H1 (cell line): ENCODE data around the gene IL36G. TPM values are rescaled to one million over a fixed set of nuclear protein-coding genes. Genes with fewer than 3 reads are reported as not detected.

Source experiments
- CTCF ChIA-PET: fragments of 300-600 bp; sonication (Branson Sonifier 250); formaldehyde crosslinking; loops from one replicate; lab custom pipeline; 2021; ENCODE audit not compliant: partially characterized antibody; lab: Charles Lee
- POLR2A ChIA-PET: fragments of 300-600 bp; sonication (Branson Sonifier 250); formaldehyde crosslinking; loops from one replicate; lab custom pipeline; 2021; ENCODE audit warnings: inconsistent platforms; ENCODE audit not compliant: partially characterized antibody; lab: Charles Lee
- DNase-seq, 2 experiments: peaks; one replicate each; pipeline versions ENCODE4 v3.0.0 to v3.0.0-alpha.2; 2010 to 2022; ENCODE audit warnings: low spot score in 2 of 2, low read depth in 1 of 2, mixed read lengths in 1 of 2
- FAIRE-seq: peaks from 2 replicates; lab custom pipeline; 2011; peaks lifted over from hg19 to GRCh38; lab: Jason Lieb, UNC
- H2AFZ ChIP-seq: 2 replicates; pipeline ENCODE4 v1.8.1; 2012; ENCODE audit warnings: low read length, inconsistent platforms
- H2AK5ac ChIP-seq: 2 replicates; pipeline ENCODE4 v1.6.1; 2013; ENCODE audit warnings: low read depth, low read length
- H2BK120ac ChIP-seq: replicated peaks from 2 replicates; pipeline ENCODE3; 2013; ENCODE audit warnings: low read depth, low read length, inconsistent platforms
- H2BK12ac ChIP-seq: 2 replicates; pipeline ENCODE4 v1.6.1; 2013; ENCODE audit warnings: low read depth, low read length
- H2BK15ac ChIP-seq: 2 replicates; pipeline ENCODE4 v1.6.1; 2013; ENCODE audit warnings: low read length
- H2BK20ac ChIP-seq: 2 replicates; pipeline ENCODE4 v1.6.1; 2013; ENCODE audit warnings: low read length
- H2BK5ac ChIP-seq: 2 replicates; pipeline ENCODE4 v1.6.1; 2013; ENCODE audit warnings: low read depth, low read length
- H3K14ac ChIP-seq: 2 replicates; pipeline ENCODE4 v1.6.1; 2013; ENCODE audit warnings: inconsistent platforms; ENCODE audit not compliant: insufficient read length
- H3K18ac ChIP-seq: 2 replicates; pipeline ENCODE4 v1.6.1; 2013; ENCODE audit warnings: low read length; ENCODE audit errors: extremely low read depth
- H3K23ac ChIP-seq: 2 replicates; pipeline ENCODE4 v1.6.1; 2013; ENCODE audit warnings: inconsistent platforms; ENCODE audit not compliant: insufficient read length
- H3K23me2 ChIP-seq: 2 replicates; pipeline ENCODE4 v1.6.1; 2013; ENCODE audit warnings: low read depth, low read length
- H3K27ac ChIP-seq: 2 replicates; pipeline ENCODE4 v1.6.1; 2011; ENCODE audit warnings: low read depth, low read length, inconsistent platforms
- H3K27me3 ChIP-seq, 4 experiments: replicated peaks in 1 of 4; 1 replicate in 1 of 4; 2 replicates in 3 of 4; pipeline versions ENCODE4 v1.6.1 to v1.8.1; 2011 to 2013; ENCODE audit warnings: low read length in 3 of 4, mild to moderate bottlenecking in 3 of 4, inconsistent platforms in 2 of 4, mixed read lengths in 2 of 4, moderate library complexity in 1 of 4; ENCODE audit not compliant: control insufficient read depth in 3 of 4, insufficient read depth in 3 of 4; ENCODE audit errors: extremely low read depth in 1 of 4
- H3K36me3 ChIP-seq, 4 experiments: 2 replicates each; pipeline versions ENCODE4 v1.6.1 to v1.8.1; 2011 to 2013; ENCODE audit warnings: mild to moderate bottlenecking in 4 of 4, low read length in 3 of 4, moderate library complexity in 2 of 4, control low read depth in 1 of 4, inconsistent platforms in 1 of 4; ENCODE audit not compliant: insufficient read depth in 4 of 4, control insufficient read depth in 2 of 4
- H3K4ac ChIP-seq: replicated peaks from 2 replicates; pipeline ENCODE3; 2013; ENCODE audit warnings: low read length, low read depth, mixed read lengths, inconsistent platforms; ENCODE audit not compliant: insufficient read length
- H3K4me1 ChIP-seq, 4 experiments: replicated peaks in 1 of 4; 1 replicate in 1 of 4; 2 replicates in 3 of 4; pipeline versions ENCODE4 v1.6.1 to v1.8.1; 2011 to 2013; ENCODE audit warnings: low read length in 3 of 4, inconsistent platforms in 2 of 4, mixed read lengths in 1 of 4; ENCODE audit not compliant: insufficient read depth in 4 of 4, control insufficient read depth in 3 of 4
- H3K4me2 ChIP-seq, 2 experiments: 2 replicates each; pipeline versions ENCODE4 v1.6.1 to v1.8.1; 2011 to 2013; ENCODE audit warnings: low read depth in 2 of 2, low read length in 2 of 2, control low read depth in 1 of 2, inconsistent platforms in 1 of 2, mild to moderate bottlenecking in 1 of 2; ENCODE audit not compliant: insufficient read depth in 1 of 2
- H3K4me3 ChIP-seq, 4 experiments: fragments of 200-600, 300-600 bp in 1 of 4; sonication (generic), shearing (Covaris generic), sonication (Bioruptor Twin) in 1 of 4; 2 replicates each; pipeline versions ENCODE4 v1.5.1 to v1.8.1; 2011 to 2016; ENCODE audit warnings: low read length in 4 of 4, low read depth in 3 of 4, control low read depth in 2 of 4, inconsistent platforms in 2 of 4, mild to moderate bottlenecking in 2 of 4, mixed read lengths in 1 of 4, moderate library complexity in 1 of 4; ENCODE audit not compliant: insufficient read depth in 2 of 4; ENCODE audit errors: extremely low read depth in 1 of 4
- H3K56ac ChIP-seq: replicated peaks from 2 replicates; pipeline ENCODE3; 2013; ENCODE audit warnings: low read depth, mild to moderate bottlenecking, mixed read lengths, low read length, inconsistent platforms; ENCODE audit not compliant: insufficient read length
- H3K79me1 ChIP-seq: 2 replicates; pipeline ENCODE4 v1.6.1; 2013; ENCODE audit warnings: low read depth, low read length, control low read depth
- H3K79me2 ChIP-seq, 2 experiments: 2 replicates each; pipeline versions ENCODE4 v1.6.1 to v1.8.1; 2012 to 2013; ENCODE audit warnings: low read length in 2 of 2, mild to moderate bottlenecking in 2 of 2, inconsistent platforms in 1 of 2; ENCODE audit not compliant: insufficient read depth in 2 of 2, control insufficient read depth in 1 of 2
- H3K9ac ChIP-seq, 4 experiments: replicated peaks in 1 of 4; 1 replicate in 1 of 4; 2 replicates in 3 of 4; pipeline versions ENCODE4 v1.6.1 to v1.8.1; 2011 to 2013; ENCODE audit warnings: low read depth in 3 of 4, low read length in 3 of 4, control low read depth in 2 of 4, mild to moderate bottlenecking in 2 of 4, moderate library complexity in 2 of 4, inconsistent platforms in 1 of 4; ENCODE audit errors: extremely low read depth in 1 of 4
- H3K9me3 ChIP-seq, 2 experiments: 2 replicates each; pipeline versions ENCODE4 v1.6.1 to v1.8.1; 2012 to 2013; ENCODE audit warnings: mild to moderate bottlenecking in 2 of 2, moderate library complexity in 2 of 2, control low read depth in 1 of 2, inconsistent platforms in 1 of 2, low read depth in 1 of 2, low read length in 1 of 2, mixed read lengths in 1 of 2; ENCODE audit not compliant: insufficient read depth in 2 of 2
- H4K20me1 ChIP-seq, 2 experiments: replicated peaks in 1 of 2; 2 replicates each; pipeline versions ENCODE3 to v1.8.1; 2011 to 2013; ENCODE audit warnings: inconsistent platforms in 2 of 2, low read length in 2 of 2, mild to moderate bottlenecking in 1 of 2; ENCODE audit not compliant: insufficient read depth in 2 of 2, control insufficient read depth in 1 of 2
- H4K5ac ChIP-seq: 2 replicates; pipeline ENCODE4 v1.6.1; 2013; ENCODE audit warnings: low read length, low read depth, mixed read lengths, inconsistent platforms; ENCODE audit not compliant: insufficient read length
- H4K8ac ChIP-seq: 2 replicates; pipeline ENCODE4 v1.8.0; 2013; ENCODE audit warnings: mild to moderate bottlenecking, moderate library complexity, low read length, inconsistent platforms; ENCODE audit not compliant: insufficient read depth; ENCODE audit errors: extremely low read depth
- H4K91ac ChIP-seq: replicated peaks from 2 replicates; pipeline ENCODE3; 2013; ENCODE audit warnings: low read length, mixed read lengths, inconsistent platforms; ENCODE audit not compliant: insufficient read length
- ASH2L ChIP-seq: fragments of 200-600, 300-600 bp; sonication (generic); IDR thresholded peaks from one replicate; pipeline ENCODE4 v1.7.1; 2017; ENCODE audit warnings: low read length
- E2F6 ChIP-seq: IDR thresholded peaks from 2 replicates; pipeline ENCODE4 v1.6.1; 2012; ENCODE audit warnings: inconsistent platforms
- EP300 ChIP-seq, 2 experiments: IDR thresholded peaks; 1 replicate in 1 of 2; 2 replicates in 1 of 2; pipeline ENCODE4 v1.6.1; 2011 to 2012; ENCODE audit warnings: low read depth in 2 of 2, low read length in 2 of 2, mild to moderate bottlenecking in 2 of 2, borderline replicate concordance in 1 of 2, inconsistent platforms in 1 of 2, moderate library complexity in 1 of 2
- HDAC2 ChIP-seq, 2 experiments: fragments of 300-600 bp in 1 of 2; sonication (generic) in 1 of 2; IDR thresholded peaks; 2 replicates each; pipeline ENCODE4 v1.6.1; 2011 to 2012; ENCODE audit warnings: low read depth in 2 of 2, low read length in 2 of 2, mild to moderate bottlenecking in 2 of 2, moderate library complexity in 2 of 2, borderline replicate concordance in 1 of 2, inconsistent platforms in 1 of 2
- KDM1A ChIP-seq: fragments of 200-600, 300-600 bp; sonication (generic); IDR thresholded peaks from 2 replicates; pipeline ENCODE4 v1.7.1; 2016; ENCODE audit warnings: mild to moderate bottlenecking, low read length, borderline replicate concordance
- KDM4A ChIP-seq: IDR thresholded peaks from one replicate; pipeline ENCODE4 v1.7.1; 2012; ENCODE audit warnings: low read depth, mild to moderate bottlenecking, moderate library complexity, low read length, inconsistent platforms; ENCODE audit not compliant: severe bottlenecking
- POLR2AphosphoS5 ChIP-seq: IDR thresholded peaks from 2 replicates; pipeline ENCODE4 v1.6.1; 2011; ENCODE audit warnings: low read depth, low read length
- RXRA ChIP-seq: IDR thresholded peaks from 2 replicates; pipeline ENCODE4 v1.6.1; 2011; ENCODE audit warnings: low read depth, mild to moderate bottlenecking, low read length, moderate library complexity; ENCODE audit not compliant: insufficient read depth
- SAP30 ChIP-seq: fragments of 300-600 bp; sonication (generic); IDR thresholded peaks from 2 replicates; pipeline ENCODE4 v1.7.1; 2012; ENCODE audit warnings: low read length, moderate library complexity, mild to moderate bottlenecking, inconsistent platforms; ENCODE audit not compliant: insufficient read depth, insufficient replicate concordance
- SIRT6 ChIP-seq: IDR thresholded peaks from one replicate; pipeline ENCODE4 v1.7.1; 2012; ENCODE audit warnings: low read length, inconsistent platforms
- SP4 ChIP-seq: IDR thresholded peaks from 2 replicates; pipeline ENCODE4 v1.6.1; 2012; ENCODE audit warnings: low read length, inconsistent platforms
- TAF7 ChIP-seq: optimal IDR thresholded peaks from 2 replicates; pipeline ENCODE3; 2011; ENCODE audit warnings: low read depth, mild to moderate bottlenecking, inconsistent platforms, low read length, moderate library complexity, borderline replicate concordance
- WGBS, 2 experiments: shearing (Covaris generic) in 1 of 2; methylation state at CpG; one replicate each; pipeline versions ENCODE4 v1.1.6 to v1.1.7; 2013 to 2015; ENCODE audit warnings: low lambda C conversion rate in 2 of 2, mixed read lengths in 2 of 2, inconsistent platforms in 1 of 2, low coverage in 1 of 2, missing lambda C conversion rate in 1 of 2; ENCODE audit not compliant: insufficient replicate concordance in 2 of 2, insufficient coverage in 1 of 2, insufficient read length in 1 of 2; ENCODE audit errors: extremely low coverage in 1 of 2, missing lambda C conversion rate in 1 of 2; 5-methylcytosine and 5-hydroxymethylcytosine counted together
- polyA plus RNA-seq, 7 experiments: library from polyadenylated mRNA; depleted of rRNA in 3 of 7; stranded (reverse) in 5 of 7; unstranded in 2 of 7; fragments of >200 nt in 5 of 7; fragments of 200-250 nt in 2 of 7; gene quantifications; 1 replicate in 5 of 7; 2 replicates in 1 of 7; 4 replicates in 1 of 7; pipeline versions ENCODE4 v1.2.1 to v1.2.3, GENCODE V29; 2011 to 2013; ENCODE audit warnings: missing spikeins in 2 of 7, mixed read lengths in 2 of 7
- total RNA-seq: library from RNA; stranded (reverse); fragmentation: NEBNext Ultra II Directional; extraction: Animal tissue kit (Norgen Biotek cat#: 25700); gene quantifications from 2 replicates; pipeline ENCODE4 v1.2.1, GENCODE V29; 2021

Gene IL36G
- total and polyA plus RNA-seq, 2 of the 8 experiments (the other 6 are each of a cell fraction or from before 2014, with no cell fraction given), result 0.39 TPM; not detected in 1

DNA sequence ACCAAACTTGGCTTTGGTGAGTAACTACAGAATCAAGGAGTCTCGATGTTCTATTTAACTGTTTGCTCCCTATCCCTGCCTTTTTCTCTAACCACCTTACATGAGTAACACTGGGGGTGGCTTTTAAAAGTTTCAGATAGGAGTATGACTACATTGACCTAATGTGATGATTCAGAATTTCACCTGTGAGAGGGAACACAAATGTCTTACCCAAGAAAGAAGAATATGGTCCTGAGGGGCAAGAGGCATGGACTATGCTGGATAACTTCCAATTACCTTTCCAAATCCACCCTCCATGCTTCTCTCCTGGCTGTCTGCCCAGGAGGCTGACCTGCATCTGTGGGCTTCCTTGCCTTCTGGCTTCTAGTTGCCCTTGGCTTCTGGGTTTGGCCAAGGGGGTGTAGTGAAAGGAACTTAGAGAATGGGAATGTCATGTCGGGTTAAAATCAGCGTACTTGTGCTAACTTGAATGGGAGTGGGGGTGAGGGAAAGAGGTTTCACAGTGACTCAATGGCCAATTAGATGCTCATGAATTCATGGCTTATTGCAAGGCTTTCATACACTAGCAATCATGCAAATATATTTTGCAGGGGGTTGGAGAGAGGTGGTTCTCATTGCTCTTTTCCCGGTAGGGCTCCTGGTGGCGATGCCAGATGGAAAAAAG, 5.3 kb upstream of the IL36G start:
- Histone ChIP-seq H4K20me1 (no peaks in the 10 kb centered on the region), H3K4me1 (no peaks in the 10 kb centered on the region), H3K4me3 (no peak overlapping the region), H3K79me2 (no peaks in the 10 kb centered on the region), H3K14ac (no peak overlapping the region), H3K36me3 (no peaks in the 10 kb centered on the region), H3K9ac (no peak overlapping the region), H4K5ac (no peak overlapping the region), H2AK5ac (no peak overlapping the region), H3K4ac (no peak overlapping the region), H3K18ac (no peak overlapping the region), H3K23ac (no peak overlapping the region), H2BK5ac (no peak overlapping the region), H3K79me1 (no peaks in the 10 kb centered on the region), H3K56ac (no peak overlapping the region), H2BK20ac (no peak overlapping the region), H4K91ac (no peak overlapping the region), H3K27ac (no peak overlapping the region), H2BK12ac (no peak overlapping the region), H4K8ac (no peak overlapping the region), H2BK120ac (no peak overlapping the region), H3K23me2 (no peaks in the 10 kb centered on the region), H2AFZ (no peak overlapping the region), H3K9me3 (no peaks in the 10 kb centered on the region), H3K27me3 (no peaks in the 10 kb centered on the region), H3K4me2 (no peak overlapping the region), H2BK15ac (no peak overlapping the region)
- WGBS, 2 experiments, result 94% methylated on average over 5 of the region's 5 CpGs; no CpG with 5 or more reads in 1 of the 2 experiments
- CTCF ChIA-PET, result interaction anchor here (1.1 kb wide), 1 partner anchor 12 kb away, joined by 7 read pairs; no protein-coding TSS in a partner anchor
- POLR2A ChIA-PET, result no interaction called here
- no peak for FAIRE-seq
- no peak for DNase-seq
- no peak for TF ChIP-seq SAP30
- TF ChIP-seq KDM1A, result no peak
- TF ChIP-seq POLR2AphosphoS5, result no peak
- no peak for TF ChIP-seq HDAC2 (IDR thresholded peaks at IDR 0.05; ENCODE audit: borderline replicate concordance in 1 of 2, low read depth in 2 of 2, low read length in 2 of 2)
- TF ChIP-seq SP4, result no peak
- TF ChIP-seq ASH2L, result no peak
- no peak for TF ChIP-seq RXRA
- no peak for TF ChIP-seq SIRT6
- TF ChIP-seq EP300 (IDR thresholded peaks at IDR 0.05; ENCODE audit: borderline replicate concordance in 1 of 2, low read depth in 2 of 2, low read length in 2 of 2), result no peak
- no peak for TF ChIP-seq TAF7
- TF ChIP-seq KDM4A, result no peak
- TF ChIP-seq E2F6, result no peak
